Thyroid gland (tissue), 4 donors: ENCODE results near the gene ARMH2. TPM values are rescaled to one million over a fixed set of nuclear protein-coding genes. Genes with fewer than 3 reads are reported as not detected.
A peak's percentile ranks its signal among the peaks of the same experiment; 100 is the strongest.

Experiments
- DNase-seq, 2 donors: peaks; one replicate each; pipeline ENCODE4 v3.0.0-alpha.2; 2019
- H3K27ac ChIP-seq, 3 donors: fragments of 200-600 bp; sonication (generic); 1 replicate in 2 of 3; 2 replicates in 1 of 3; pipeline ENCODE4 v1.5.1; 2016 to 2019; ENCODE audit warnings: mild to moderate bottlenecking in 1 of 3, moderate library complexity in 1 of 3
- H3K27me3 ChIP-seq: fragments of 200-600 bp; sonication (generic); one replicate; pipeline ENCODE4 v1.5.1; 2019
- H3K36me3 ChIP-seq, 2 donors: fragments of 200-600 bp; sonication (generic); one replicate each; pipeline ENCODE4 v1.5.1; 2016 to 2019
- H3K4me1 ChIP-seq, 2 donors: fragments of 200-600 bp; sonication (generic); one replicate each; pipeline ENCODE4 v1.5.1; 2017 to 2019
- H3K4me3 ChIP-seq, 3 donors: fragments of 200-600 bp; sonication (generic); replicated peaks in 1 of 3; 1 replicate in 2 of 3; 2 replicates in 1 of 3; pipeline ENCODE4 v1.5.1; 2016; ENCODE audit warnings: mild to moderate bottlenecking in 1 of 3
- H3K9me3 ChIP-seq: fragments of 200-600 bp; sonication (generic); one replicate; pipeline ENCODE4 v1.5.1; 2017
- CTCF ChIP-seq, 6 experiments: fragments of 200-600 bp in 3 of 6; fragments of 450-650 bp in 3 of 6; sonication (generic) in 3 of 6; IDR thresholded peaks; one replicate each; pipeline ENCODE4 v1.5.1; 2016 to 2019; ENCODE audit warnings: antibody characterized with exemption in 6 of 6, mild to moderate bottlenecking in 2 of 6, inconsistent platforms in 1 of 6, moderate library complexity in 1 of 6
- POLR2A ChIP-seq, 2 donors: fragments of 450-650 bp; IDR thresholded peaks; one replicate each; pipeline ENCODE4 v1.6.1; 2017; ENCODE audit warnings: antibody characterized with exemption in 2 of 2, mild to moderate bottlenecking in 2 of 2, moderate library complexity in 1 of 2
- WGBS, 2 donors: methylation state at CpG; one replicate each; pipeline ENCODE4 v1.1.5; 2017; 5-methylcytosine and 5-hydroxymethylcytosine counted together
- intact Hi-C: fragments of 100-400 bp; cut with DNase I; formaldehyde crosslinking; loops from one replicate; pipeline ENCODE4 v1.15.1; 2023
- total RNA-seq, 4 donors: library from RNA; depleted of rRNA; stranded (reverse); fragments of >200 nt; gene quantifications; one replicate each; pipeline ENCODE4 v1.2.3, GENCODE V29; 2016

Gene ARMH2
- total RNA-seq, 4 donors from 2014 or later, result not detected

- DNase-seq, result no peak
- peaks cover 42 to 63% of the 10 kb centered on the region in 2 donors for H3K4me1 ChIP-seq
- WGBS, 2 donors, result 76 to 89% methylated on average over 4 of the region's 4 CpGs
- TF ChIP-seq CTCF (IDR thresholded peaks at IDR 0.05), result no peak
- TF ChIP-seq POLR2A (IDR thresholded peaks at IDR 0.05), result no peak
- no peaks in the 10 kb centered on the region for H3K36me3 ChIP-seq
- H3K9me3 ChIP-seq, result no peaks in the 10 kb centered on the region
- intact Hi-C loops, result no loop called here
- peak overlapping the region; percentile 75 to 86 (median 77) for H3K27ac ChIP-seq
- no peak overlapping the region for H3K4me3 ChIP-seq
- H3K27me3 ChIP-seq, result no peaks in the 10 kb centered on the region
These were observed 35.1 kb upstream of the ARMH2 start for GRCh38 chr6:24833711-24834386.

DNA sequence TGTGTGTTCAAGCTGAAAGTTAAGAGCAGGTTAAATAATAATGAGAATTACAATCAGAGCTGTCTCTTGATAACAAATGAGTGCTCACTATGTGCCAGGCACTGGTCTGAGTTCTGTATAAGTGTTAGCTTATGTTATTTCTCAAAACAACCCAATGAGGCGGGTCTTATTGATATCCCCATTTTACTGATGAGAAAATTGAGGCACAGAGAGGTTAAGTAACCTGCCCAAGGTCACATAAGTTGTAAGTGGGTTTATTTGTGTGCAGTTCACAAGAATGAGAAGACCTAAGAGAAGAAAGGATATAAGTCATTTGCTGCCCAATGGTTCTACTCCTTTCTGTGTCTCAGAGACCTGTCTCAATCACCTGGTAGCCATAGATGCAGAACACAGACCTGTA, 34.1 kb upstream of the ARMH2 start:
- intact Hi-C loops, result no loop called here
- Histone ChIP-seq H3K36me3 (no peaks in the 10 kb centered on the region), H3K27ac (peak overlapping the region in 2 of 3 donors; percentile 75 to 86), H3K9me3 (no peaks in the 10 kb centered on the region), H3K4me1 (peaks cover 47 to 69% of the 10 kb centered on the region in 2 donors), H3K27me3 (no peaks in the 10 kb centered on the region), H3K4me3 (no peak overlapping the region)
- TF ChIP-seq POLR2A (IDR thresholded peaks at IDR 0.05) (no peak), CTCF (IDR thresholded peaks at IDR 0.05) (no peak)
- no peak for DNase-seq
- WGBS, 2 donors, result 92 to 100% methylated on average over 1 of the region's 1 CpG

- DNase-seq, result no peak
- intact Hi-C loops, result no loop called here
- peak overlapping the region in 2 of 3 donors; percentile 75 to 86 for H3K27ac ChIP-seq
These were observed 33.3 kb upstream of the ARMH2 start for GRCh38 chr6:24831771-24832716.

DNA sequence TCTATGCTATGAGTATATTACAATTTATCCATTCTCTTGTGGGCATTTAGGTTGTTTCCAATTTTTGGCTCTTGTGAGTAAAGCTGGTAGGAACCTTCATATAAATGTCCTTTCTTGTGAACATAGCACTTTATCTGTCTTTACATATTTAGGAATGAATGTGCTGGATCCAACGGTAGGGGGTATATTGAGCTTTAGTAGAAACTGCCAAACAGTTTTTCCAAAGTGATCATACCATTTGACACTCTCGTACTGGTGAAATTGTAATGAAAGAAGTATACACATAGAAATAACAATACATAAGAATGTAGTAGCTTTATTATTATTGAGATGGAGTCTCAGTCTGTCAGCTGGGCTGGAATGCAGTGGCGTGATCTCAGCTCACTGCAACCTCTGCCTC, 30.9 kb upstream of the ARMH2 start:
- H3K27ac ChIP-seq, result no peak overlapping the region
- intact Hi-C loops, result no loop called here
- no peak for DNase-seq
- no peak overlapping the region for H3K4me3 ChIP-seq
- no peaks in the 10 kb centered on the region for H3K9me3 ChIP-seq
- no peak for TF ChIP-seq POLR2A (IDR thresholded peaks at IDR 0.05)
- no peak for TF ChIP-seq CTCF (IDR thresholded peaks at IDR 0.05)
- H3K36me3 ChIP-seq, result no peaks in the 10 kb centered on the region
- no peaks in the 10 kb centered on the region for H3K27me3 ChIP-seq
- H3K4me1 ChIP-seq, result peaks cover 31 to 48% of the 10 kb centered on the region in 2 donors
- WGBS, 2 donors, result 92 to 95% methylated on average over 3 of the region's 3 CpGs

More at GRCh38 chr6:24831771-24832716, 33.3 kb upstream of the ARMH2 start:
- Histone ChIP-seq H3K4me3 (no peak overlapping the region), H3K27me3 (no peaks in the 10 kb centered on the region), H3K9me3 (no peaks in the 10 kb centered on the region), H3K36me3 (no peaks in the 10 kb centered on the region), H3K4me1 (peaks cover 51 to 72% of the 10 kb centered on the region in 2 donors)
- 51 to 59% methylated on average over 10 of the region's 10 CpGs for WGBS, 2 donors
- TF ChIP-seq CTCF (IDR thresholded peaks at IDR 0.05) (no peak), POLR2A (IDR thresholded peaks at IDR 0.05) (no peak)
